ENCODE data around the gene TTC33. TPM values are rescaled to one million over a fixed set of nuclear protein-coding genes. Genes with fewer than 3 reads are reported as not detected.

The TTC33 gene
- total and polyA plus RNA-seq, 12 donors: 6.4 to 20.1 (median 17.5) TPM

DNA sequence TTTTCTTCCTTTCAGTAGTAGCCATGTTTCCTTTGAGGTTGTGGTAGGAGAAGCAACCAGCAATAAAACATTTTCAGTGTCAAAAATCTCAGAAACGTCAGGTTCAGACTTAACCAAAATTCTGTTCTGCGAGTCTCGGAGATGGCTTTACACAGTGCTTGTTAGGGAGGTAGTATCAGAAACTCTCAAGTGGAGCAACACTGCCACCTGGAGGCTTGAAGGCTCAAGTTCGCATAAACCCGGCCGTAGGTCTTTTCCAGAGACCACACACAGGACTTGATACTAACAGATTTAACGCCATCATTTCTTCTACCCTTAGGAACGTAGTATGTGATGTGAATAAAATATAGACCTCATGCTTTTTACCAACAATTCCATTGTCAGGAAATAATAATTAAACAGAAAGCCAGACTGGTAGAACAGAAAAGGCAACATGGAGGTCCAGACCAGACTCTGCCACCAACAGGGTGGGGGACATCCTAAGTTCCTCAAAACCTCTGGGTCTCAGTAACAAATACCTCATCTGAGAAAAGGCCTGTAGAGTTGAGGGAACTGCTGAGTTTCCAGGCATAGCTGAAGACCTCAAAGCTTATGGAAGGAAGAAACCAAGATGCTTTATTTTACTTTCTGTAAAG, 67.5 kb downstream of the TTC33 start:
- H3K36me3 ChIP-seq: peaks cover 0 to 64% (median 6%) of the 10 kb centered on the region in 9 donors
- H3K4me1 ChIP-seq: peaks cover 0 to 68% (median 45%) of the 10 kb centered on the region in 9 donors
- intact Hi-C loops (cut with DNase I): loop anchor here (2.0 to 10.0 kb wide), 19 partner anchors 181 to 1113 kb away; no protein-coding TSS in a partner anchor
- peak overlapping the region in 7 of 10 donors; percentile 77 to 98 (median 93) for H3K4me3 ChIP-seq
- H3K27me3 ChIP-seq: peaks cover 0 to 5% (median 0%) of the 10 kb centered on the region in 7 donors
- TF ChIP-seq, protein P1, sequence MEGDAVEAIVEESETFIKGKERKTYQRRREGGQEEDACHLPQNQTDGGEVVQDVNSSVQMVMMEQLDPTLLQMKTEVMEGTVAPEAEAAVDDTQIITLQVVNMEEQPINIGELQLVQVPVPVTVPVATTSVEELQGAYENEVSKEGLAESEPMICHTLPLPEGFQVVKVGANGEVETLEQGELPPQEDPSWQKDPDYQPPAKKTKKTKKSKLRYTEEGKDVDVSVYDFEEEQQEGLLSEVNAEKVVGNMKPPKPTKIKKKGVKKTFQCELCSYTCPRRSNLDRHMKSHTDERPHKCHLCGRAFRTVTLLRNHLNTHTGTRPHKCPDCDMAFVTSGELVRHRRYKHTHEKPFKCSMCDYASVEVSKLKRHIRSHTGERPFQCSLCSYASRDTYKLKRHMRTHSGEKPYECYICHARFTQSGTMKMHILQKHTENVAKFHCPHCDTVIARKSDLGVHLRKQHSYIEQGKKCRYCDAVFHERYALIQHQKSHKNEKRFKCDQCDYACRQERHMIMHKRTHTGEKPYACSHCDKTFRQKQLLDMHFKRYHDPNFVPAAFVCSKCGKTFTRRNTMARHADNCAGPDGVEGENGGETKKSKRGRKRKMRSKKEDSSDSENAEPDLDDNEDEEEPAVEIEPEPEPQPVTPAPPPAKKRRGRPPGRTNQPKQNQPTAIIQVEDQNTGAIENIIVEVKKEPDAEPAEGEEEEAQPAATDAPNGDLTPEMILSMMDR (IDR thresholded peaks at IDR 0.05): peak; percentile 78 to 93 (median 87)
- no peaks in the 10 kb centered on the region for H3K9me3 ChIP-seq
- WGBS, 2 donors: 1 to 4% methylated on average over 8 of the region's 8 CpGs
- ATAC-seq (peak; percentile 89 to 96 (median 92)), DNase-seq (peak; percentile 60 to 89)
- peak overlapping the region in 9 of 10 donors; percentile 15 to 96 (median 44) for H3K27ac ChIP-seq

DNA sequence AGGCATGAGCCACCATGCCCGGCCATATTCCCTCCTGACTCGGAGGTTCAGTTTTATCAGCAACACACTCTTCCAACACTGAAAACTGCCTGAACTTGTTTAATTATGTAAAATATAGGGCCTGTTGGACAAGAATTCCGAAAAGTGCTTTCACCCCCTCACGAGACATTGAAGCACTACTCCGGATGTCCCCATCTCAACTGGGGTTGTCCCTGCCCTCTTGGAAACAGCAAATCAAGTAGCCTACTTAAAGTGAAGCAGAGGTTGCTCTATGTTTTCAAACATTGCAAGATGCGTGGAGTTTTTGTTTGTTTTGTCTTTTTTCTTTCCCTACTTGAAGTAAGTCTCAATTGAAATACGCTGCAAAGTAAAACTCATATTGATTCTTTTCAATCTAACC, 68.4 kb downstream of the TTC33 start:
- Histone ChIP-seq H3K4me1 (peaks cover 0 to 77% (median 45%) of the 10 kb centered on the region in 9 donors), H3K27me3 (peaks cover 0 to 5% (median 0%) of the 10 kb centered on the region in 7 donors), H3K27ac (peak overlapping the region in 9 of 10 donors; percentile 15 to 96 (median 59)), H3K9me3 (no peaks in the 10 kb centered on the region), H3K36me3 (peaks cover 0 to 55% (median 5%) of the 10 kb centered on the region in 9 donors), H3K4me3 (peak overlapping the region in 8 of 10 donors; percentile 16 to 98 (median 91))
- TF ChIP-seq, protein P1 (IDR thresholded peaks at IDR 0.05): no peak
- intact Hi-C loops (cut with DNase I): loop anchor here (5.0 to 10.0 kb wide), 16 partner anchors 180 to 1113 kb away; no protein-coding TSS in a partner anchor
- DNase-seq (no peak), ATAC-seq (peak in 1 of 8 donors; percentile 40)
- WGBS, 2 donors: 49 to 63% methylated on average over 7 of the region's 7 CpGs

DNA sequence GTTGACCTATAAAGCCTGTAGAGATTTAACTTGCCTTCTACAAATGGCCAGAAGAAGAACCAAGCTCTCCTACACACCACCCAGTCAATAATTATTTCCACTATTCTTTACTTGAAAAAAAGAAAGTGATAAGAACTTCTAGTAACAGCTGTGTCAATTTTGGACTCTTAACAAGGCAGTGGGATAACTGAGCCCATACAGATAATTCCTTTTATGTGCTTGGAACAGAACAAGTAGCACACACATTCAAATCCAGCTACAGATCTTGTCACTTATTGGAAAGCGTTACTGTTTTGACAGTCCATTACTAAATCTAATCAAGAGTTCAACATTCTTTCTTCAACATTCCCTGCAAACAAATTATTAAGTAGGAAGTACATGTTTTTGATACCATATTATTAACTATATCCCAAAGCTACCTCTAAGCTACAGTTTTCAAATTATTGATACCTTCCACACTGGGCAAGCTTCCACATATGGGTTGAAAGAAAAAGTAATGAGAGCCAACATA, 69.7 kb downstream of the TTC33 start:
- TF ChIP-seq, protein P1 (IDR thresholded peaks at IDR 0.05): no peak
- intact Hi-C loops (cut with DNase I): loop anchor here (5.0 to 10.0 kb wide), 16 partner anchors 179 to 1111 kb away; no protein-coding TSS in a partner anchor
- no peaks in the 10 kb centered on the region for H3K9me3 ChIP-seq
- H3K27me3 ChIP-seq: peaks cover 0 to 14% (median 5%) of the 10 kb centered on the region in 7 donors
- H3K4me3 ChIP-seq: peak overlapping the region in 8 of 10 donors; percentile 77 to 98 (median 91)
- DNase-seq (no peak), ATAC-seq (no peak)
- 62 to 83% methylated on average over 1 of the region's 1 CpG for WGBS, 2 donors
- peaks cover 0 to 51% (median 0%) of the 10 kb centered on the region in 9 donors for H3K36me3 ChIP-seq
- peak overlapping the region in 9 of 10 donors; percentile 3 to 96 (median 59) for H3K27ac ChIP-seq
- H3K4me1 ChIP-seq: peaks cover 0 to 70% (median 45%) of the 10 kb centered on the region in 9 donors

DNA sequence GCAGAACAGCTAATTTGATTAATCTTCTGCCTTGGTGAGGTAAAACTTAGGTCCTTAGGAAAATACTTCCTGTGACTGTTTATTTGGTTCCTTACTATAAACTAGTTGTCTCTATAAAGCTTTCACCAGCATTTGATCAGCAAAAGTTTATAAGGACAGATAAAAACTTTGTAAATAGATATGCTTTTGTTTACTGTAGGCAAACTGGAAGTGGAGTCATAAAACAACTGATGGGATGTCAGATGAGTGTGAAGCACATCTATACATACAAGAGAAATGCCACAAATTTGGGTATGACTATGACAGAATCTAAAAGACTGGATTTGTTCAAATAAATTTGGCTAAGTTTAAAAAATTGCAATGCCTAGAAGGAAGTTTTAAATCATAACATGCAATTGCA, 70.6 kb downstream of the TTC33 start:
- Histone ChIP-seq H3K27ac (peak overlapping the region in 6 of 10 donors; percentile 23 to 96 (median 92)), H3K27me3 (peaks cover 0 to 22% (median 9%) of the 10 kb centered on the region in 7 donors), H3K9me3 (no peaks in the 10 kb centered on the region), H3K36me3 (peaks cover 0 to 43% (median 0%) of the 10 kb centered on the region in 9 donors), H3K4me3 (peak overlapping the region in 8 of 10 donors; percentile 77 to 98 (median 91)), H3K4me1 (peaks cover 0 to 67% (median 43%) of the 10 kb centered on the region in 9 donors)
- no peak for ATAC-seq
- DNase-seq: no peak
- TF ChIP-seq, protein P1 (IDR thresholded peaks at IDR 0.05): no peak
- intact Hi-C loops (cut with DNase I): loop anchor here (5.0 to 10.0 kb wide), 16 partner anchors 178 to 1110 kb away; no protein-coding TSS in a partner anchor

Data from heart right ventricle (tissue), 16 donors.